Smooth muscle cell (in vitro differentiated cells): Measurements from ENCODE around the gene ADAMTS8. TPM values are rescaled to one million over a fixed set of nuclear protein-coding genes. Genes with fewer than 3 reads are reported as not detected.

Source experiments
- DNase-seq: peaks from one replicate; lab custom pipeline; 2025; ENCODE audit not compliant: unreplicated experiment; lab: John Stamatoyannopoulos, UW
- H2AFZ ChIP-seq: fragments of 200-600 bp; sonication (generic); 2 replicates; pipeline ENCODE4 v1.6.0; 2016; ENCODE audit warnings: antibody characterized with exemption, low read depth, mild to moderate bottlenecking
- H3F3A ChIP-seq: fragments of 200-600 bp; sonication (generic); 2 replicates; pipeline ENCODE4 v1.6.0; 2017; ENCODE audit warnings: antibody characterized with exemption, low read depth
- H3K27ac ChIP-seq: fragments of 200-600 bp; sonication (generic); 2 replicates; pipeline ENCODE4 v1.5.1; 2016; ENCODE audit warnings: low read depth, mild to moderate bottlenecking
- H3K27me3 ChIP-seq: fragments of 200-600 bp; sonication (generic); 2 replicates; pipeline ENCODE4 v1.6.1; 2016; ENCODE audit warnings: low read depth, mild to moderate bottlenecking
- H3K36me3 ChIP-seq: fragments of 200-600 bp; sonication (generic); 2 replicates; pipeline ENCODE4 v1.5.1; 2016; ENCODE audit warnings: low read depth
- H3K4me1 ChIP-seq: fragments of 200-600 bp; sonication (generic); 2 replicates; pipeline ENCODE4 v1.5.1; 2016; ENCODE audit warnings: low read depth
- H3K4me2 ChIP-seq: fragments of 200-600 bp; sonication (generic); 2 replicates; pipeline ENCODE4 v1.6.0; 2016; ENCODE audit warnings: mild to moderate bottlenecking
- H3K4me3 ChIP-seq: fragments of 200-600 bp; sonication (generic); 2 replicates; pipeline ENCODE4 v1.5.1; 2016; ENCODE audit warnings: mild to moderate bottlenecking
- H3K79me2 ChIP-seq: fragments of 200-600 bp; sonication (generic); 2 replicates; pipeline ENCODE4 v1.6.0; 2016; ENCODE audit warnings: low read depth, mild to moderate bottlenecking
- H3K9ac ChIP-seq: fragments of 200-600 bp; sonication (generic); 2 replicates; pipeline ENCODE4 v1.6.0; 2016; ENCODE audit warnings: low read depth
- H3K9me3 ChIP-seq: fragments of 200-600 bp; sonication (generic); replicated peaks from 2 replicates; pipeline ENCODE4 v1.5.1; 2016; ENCODE audit warnings: low read depth
- H4K20me1 ChIP-seq: fragments of 200-600 bp; sonication (generic); 2 replicates; pipeline ENCODE4 v1.6.0; 2016; ENCODE audit warnings: low read depth
- WGBS: methylation state at CpG from one replicate; pipeline ENCODE4 v1.1.7; 2016; ENCODE audit warnings: low lambda C conversion rate; 5-methylcytosine and 5-hydroxymethylcytosine counted together
- polyA plus RNA-seq: library from polyadenylated mRNA; unstranded; fragments of >200 nt; fragmentation: Nextera tagmentation; extraction: Ambion mirVana; gene quantifications from 2 replicates; pipeline ENCODE4 v1.2.1, GENCODE V29; 2016
- total RNA-seq: library from RNA; depleted of rRNA; stranded (reverse); fragments of >200 nt; gene quantifications from 2 replicates; pipeline ENCODE4 v1.2.3, GENCODE V29; 2014
- TF ChIP-seq, protein P1 (sequence below): fragments of 200-600 bp; sonication (generic); IDR thresholded peaks from 2 replicates; pipeline ENCODE4 v1.5.1; 2017; ENCODE audit warnings: borderline replicate concordance, mild to moderate bottlenecking, antibody characterized with exemption; ENCODE audit not compliant: insufficient read depth, poor library complexity, severe bottlenecking

Gene ADAMTS8
- total and polyA plus RNA-seq, 2 experiments from 2014 or later = not detected

DNA sequence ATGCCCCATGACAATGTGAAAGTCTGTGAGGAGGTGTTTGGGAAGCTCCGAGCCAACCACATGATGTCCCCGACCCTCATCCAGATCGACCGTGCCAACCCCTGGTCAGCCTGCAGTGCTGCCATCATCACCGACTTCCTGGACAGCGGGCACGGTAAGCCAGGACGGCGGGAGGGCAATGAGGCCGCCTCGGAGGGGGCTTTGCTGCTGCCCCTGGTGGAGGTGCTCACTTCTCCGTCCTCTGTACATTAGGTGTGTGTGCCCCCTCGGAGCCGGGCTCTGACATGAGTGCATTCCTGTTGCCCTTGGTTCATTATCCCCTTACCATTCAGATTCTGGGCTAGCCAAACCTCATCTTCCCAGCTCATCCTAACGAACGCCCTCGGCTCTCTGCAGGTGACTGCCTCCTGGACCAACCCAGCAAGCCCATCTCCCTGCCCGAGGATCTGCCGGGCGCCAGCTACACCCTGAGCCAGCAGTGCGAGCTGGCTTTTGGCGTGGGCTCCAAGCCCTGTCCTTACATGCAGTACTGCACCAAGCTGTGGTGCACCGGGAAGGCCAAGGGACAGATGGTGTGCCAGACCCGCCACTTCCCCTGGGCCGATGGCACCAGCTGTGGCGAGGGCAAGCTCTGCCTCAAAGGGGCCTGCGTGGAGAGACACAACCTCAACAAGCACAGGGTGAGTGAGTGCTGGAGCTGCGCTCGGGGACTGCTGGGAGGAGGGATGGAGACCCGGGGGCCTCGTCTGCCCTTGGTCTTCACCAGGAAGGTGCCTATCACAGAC, 33.9 kb upstream of the ADAMTS8 start:
- H3K27ac ChIP-seq = no peak overlapping the region

DNA sequence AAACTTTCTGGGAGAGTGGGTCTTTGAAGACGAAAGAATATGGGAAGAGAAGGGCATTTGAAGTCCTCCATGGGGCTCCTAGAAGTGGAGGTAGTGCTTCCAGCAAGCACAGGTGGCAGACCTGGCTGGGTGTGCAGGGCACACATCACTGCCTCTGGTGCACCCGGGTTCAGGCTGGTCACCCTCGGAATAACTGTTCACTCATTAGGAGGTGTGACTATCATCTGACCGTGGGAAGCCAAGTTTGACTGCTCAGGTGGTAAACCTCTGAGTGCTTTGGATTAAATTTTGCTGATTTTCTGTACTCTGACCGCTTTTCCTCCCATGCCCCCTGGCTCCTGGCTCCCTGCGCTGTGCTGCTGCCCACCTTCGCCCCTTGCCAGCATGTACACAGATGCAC, 31.1 kb upstream of the ADAMTS8 start:
- H3K4me1 ChIP-seq = no peaks in the 10 kb centered on the region
- no peaks in the 10 kb centered on the region for H3K79me2 ChIP-seq
- H3K4me3 ChIP-seq = no peak overlapping the region
- no peaks in the 10 kb centered on the region for H3K9me3 ChIP-seq
- no peak overlapping the region for H3K4me2 ChIP-seq
- H3K36me3 ChIP-seq = no peaks in the 10 kb centered on the region
- no peaks in the 10 kb centered on the region for H4K20me1 ChIP-seq
- TF ChIP-seq, protein P1, sequence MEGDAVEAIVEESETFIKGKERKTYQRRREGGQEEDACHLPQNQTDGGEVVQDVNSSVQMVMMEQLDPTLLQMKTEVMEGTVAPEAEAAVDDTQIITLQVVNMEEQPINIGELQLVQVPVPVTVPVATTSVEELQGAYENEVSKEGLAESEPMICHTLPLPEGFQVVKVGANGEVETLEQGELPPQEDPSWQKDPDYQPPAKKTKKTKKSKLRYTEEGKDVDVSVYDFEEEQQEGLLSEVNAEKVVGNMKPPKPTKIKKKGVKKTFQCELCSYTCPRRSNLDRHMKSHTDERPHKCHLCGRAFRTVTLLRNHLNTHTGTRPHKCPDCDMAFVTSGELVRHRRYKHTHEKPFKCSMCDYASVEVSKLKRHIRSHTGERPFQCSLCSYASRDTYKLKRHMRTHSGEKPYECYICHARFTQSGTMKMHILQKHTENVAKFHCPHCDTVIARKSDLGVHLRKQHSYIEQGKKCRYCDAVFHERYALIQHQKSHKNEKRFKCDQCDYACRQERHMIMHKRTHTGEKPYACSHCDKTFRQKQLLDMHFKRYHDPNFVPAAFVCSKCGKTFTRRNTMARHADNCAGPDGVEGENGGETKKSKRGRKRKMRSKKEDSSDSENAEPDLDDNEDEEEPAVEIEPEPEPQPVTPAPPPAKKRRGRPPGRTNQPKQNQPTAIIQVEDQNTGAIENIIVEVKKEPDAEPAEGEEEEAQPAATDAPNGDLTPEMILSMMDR = no peak
- no peak overlapping the region for H3K9ac ChIP-seq
- no peaks in the 10 kb centered on the region for H3K27me3 ChIP-seq
- H3K27ac ChIP-seq = no peak overlapping the region
- no peak overlapping the region for H2AFZ ChIP-seq
- no peak for DNase-seq
- no peaks in the 10 kb centered on the region for H3F3A ChIP-seq
- 93% methylated on average over 7 of the region's 7 CpGs for WGBS

More for the DNA sequence above, 33.9 kb upstream of the ADAMTS8 start:
- H3K79me2 ChIP-seq = no peaks in the 10 kb centered on the region
- no peaks in the 10 kb centered on the region for H3K4me1 ChIP-seq
- DNase-seq = no peak
- no peak overlapping the region for H3K4me3 ChIP-seq
- H4K20me1 ChIP-seq = no peaks in the 10 kb centered on the region
- no peak overlapping the region for H3K4me2 ChIP-seq
- no peaks in the 10 kb centered on the region for H3K36me3 ChIP-seq
- 97% methylated on average over 30 of the region's 31 CpGs for WGBS
- H2AFZ ChIP-seq = no peak overlapping the region
- TF ChIP-seq, protein P1 = no peak
- no peaks in the 10 kb centered on the region for H3K27me3 ChIP-seq
- H3K9ac ChIP-seq = no peak overlapping the region
- H3F3A ChIP-seq = no peaks in the 10 kb centered on the region
- H3K9me3 ChIP-seq = no peaks in the 10 kb centered on the region

DNA sequence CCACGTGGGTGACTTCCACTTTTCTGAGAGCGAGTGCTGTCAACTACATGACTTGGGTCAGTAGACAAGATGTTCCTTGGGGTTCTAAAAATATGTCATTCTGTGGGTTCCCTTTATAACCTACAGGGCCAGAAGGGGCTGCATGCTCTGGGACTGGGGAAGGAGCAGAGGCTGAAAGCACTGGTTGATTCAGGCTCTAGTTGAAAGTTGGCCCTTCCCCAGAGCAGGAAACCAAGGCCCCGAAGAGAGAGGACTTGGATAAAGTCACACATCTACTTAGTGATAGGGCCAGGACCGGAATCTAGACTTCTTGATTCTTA, 30.0 kb upstream of the ADAMTS8 start:
- Histone ChIP-seq H2AFZ (no peak overlapping the region), H3K9me3 (no peaks in the 10 kb centered on the region), H3K36me3 (no peaks in the 10 kb centered on the region), H3K27me3 (no peaks in the 10 kb centered on the region), H3K9ac (no peak overlapping the region), H3K79me2 (peaks cover 7% of the 10 kb centered on the region), H4K20me1 (no peaks in the 10 kb centered on the region), H3K27ac (no peak overlapping the region), H3K4me1 (no peaks in the 10 kb centered on the region), H3F3A (no peaks in the 10 kb centered on the region), H3K4me2 (no peak overlapping the region), H3K4me3 (no peak overlapping the region)
- DNase-seq = no peak
- WGBS = 66% methylated on average over 4 of the region's 4 CpGs
- TF ChIP-seq, protein P1 = no peak
